NCI-H2081 (cell line): ENCODE measurements around the gene PLCL1.
"Not testable (repeated sequence)": the region's sequence is repeated elsewhere in the genome, so short reads cannot be mapped to it uniquely, and the experiment has no call there.

ENCODE experiments used
- DNase-seq, 2 experiments: peaks; one replicate each; lab custom pipeline; 2025; lab: John Stamatoyannopoulos, UW

PLCL1 gene

GRCh38 chr2:198178766-198179165, 374.4 kb downstream of the PLCL1 start:
- no peak for DNase-seq

GRCh38 chr2:198186257-198186656, 381.9 kb downstream of the PLCL1 start:
- DNase-seq = no peak

GRCh38 chr2:198187841-198188240, 383.4 kb downstream of the PLCL1 start:
- no peak for DNase-seq

DNA sequence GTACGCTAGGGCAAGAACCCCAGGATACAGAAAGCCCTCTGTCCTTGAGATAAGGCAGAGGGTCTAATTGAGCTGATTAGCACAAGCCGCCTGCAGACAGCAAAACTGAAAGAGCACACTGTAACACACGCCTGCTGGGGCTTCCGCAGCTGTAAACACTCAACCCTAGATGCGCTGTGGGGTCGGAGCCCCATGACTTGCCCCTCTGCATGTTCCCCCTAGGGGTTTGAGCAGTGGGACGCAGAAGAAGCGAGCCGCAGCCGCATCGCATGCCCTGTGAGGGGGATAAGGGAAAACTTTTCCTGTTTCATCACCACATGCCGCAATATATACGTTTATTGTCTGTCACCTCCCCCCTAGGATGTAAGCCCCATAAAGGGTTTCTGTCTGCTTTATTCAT, 384.6 kb downstream of the PLCL1 start:
- DNase-seq = no peak

DNA sequence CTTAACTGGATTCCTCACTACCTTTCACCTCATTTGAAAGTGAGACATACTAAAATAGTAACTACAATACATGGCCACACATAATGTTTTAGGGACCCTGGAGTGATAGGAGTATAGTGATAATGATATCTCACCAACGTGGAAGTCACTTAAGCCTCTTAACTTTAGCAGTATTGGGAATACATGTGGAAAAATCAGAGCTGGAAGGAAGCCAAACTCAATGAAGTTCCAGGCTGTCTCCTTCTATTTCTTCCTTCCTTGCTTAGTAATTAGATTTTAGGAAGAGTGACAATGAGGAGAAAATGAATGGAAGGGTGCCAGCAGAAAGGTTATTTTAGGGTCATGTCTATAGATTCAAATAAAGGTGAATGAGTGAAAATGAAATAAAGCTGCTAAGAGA, 387.3 kb downstream of the PLCL1 start:
- DNase-seq = no peak

- DNase-seq = not testable (repeated sequence)
Measured at GRCh38 chr2:198196556-198196955, 392.2 kb downstream of the PLCL1 start.
